ENCODE measurements around the gene LSM5.

The LSM5 gene

GRCh38 chr7:32536585-32536984 lies 46.4 kb upstream of the LSM5 start:
- Histone ChIP-seq H3K4me2 (ENCODE audit: low read depth, low read length, poor library complexity, severe bottlenecking) (no peak overlapping the region), H3K9me3 (ENCODE audit: insufficient read depth, low read length) (no peaks in the 10 kb centered on the region), H3K36me3 (ENCODE audit: low read length) (no peaks in the 10 kb centered on the region; the same call in 1 of the 2 replicates), H3K27me3 (ENCODE audit: low read length) (no peaks in the 10 kb centered on the region), H3K4me3 (ENCODE audit: insufficient read depth, low read length, poor library complexity, severe bottlenecking) (no peak overlapping the region), H3K9me2 (replicated peaks; ENCODE audit: insufficient read depth, low read length) (no peaks in the 10 kb centered on the region), H3K9ac (ENCODE audit: low read length) (no peak overlapping the region), H2AFZ (ENCODE audit: low read depth, low read length, severe bottlenecking) (no peak overlapping the region), H3F3A (ENCODE audit: insufficient read depth) (no peaks in the 10 kb centered on the region), H3K79me2 (ENCODE audit: insufficient read depth, low read length) (peaks cover 72% of the 10 kb centered on the region), H3K27ac (ENCODE audit: low read depth, low read length) (no peak overlapping the region), H4K20me1 (ENCODE audit: low read depth, low read length) (0 out of 2 replicates have a peak, but pooled peaks cover 7% of the 10 kb centered on the region)
- no peak for TF ChIP-seq EZH2phosphoT487 (conservative IDR thresholded peaks at IDR 0.05; ENCODE audit: low read length)
- TF ChIP-seq, protein P1, sequence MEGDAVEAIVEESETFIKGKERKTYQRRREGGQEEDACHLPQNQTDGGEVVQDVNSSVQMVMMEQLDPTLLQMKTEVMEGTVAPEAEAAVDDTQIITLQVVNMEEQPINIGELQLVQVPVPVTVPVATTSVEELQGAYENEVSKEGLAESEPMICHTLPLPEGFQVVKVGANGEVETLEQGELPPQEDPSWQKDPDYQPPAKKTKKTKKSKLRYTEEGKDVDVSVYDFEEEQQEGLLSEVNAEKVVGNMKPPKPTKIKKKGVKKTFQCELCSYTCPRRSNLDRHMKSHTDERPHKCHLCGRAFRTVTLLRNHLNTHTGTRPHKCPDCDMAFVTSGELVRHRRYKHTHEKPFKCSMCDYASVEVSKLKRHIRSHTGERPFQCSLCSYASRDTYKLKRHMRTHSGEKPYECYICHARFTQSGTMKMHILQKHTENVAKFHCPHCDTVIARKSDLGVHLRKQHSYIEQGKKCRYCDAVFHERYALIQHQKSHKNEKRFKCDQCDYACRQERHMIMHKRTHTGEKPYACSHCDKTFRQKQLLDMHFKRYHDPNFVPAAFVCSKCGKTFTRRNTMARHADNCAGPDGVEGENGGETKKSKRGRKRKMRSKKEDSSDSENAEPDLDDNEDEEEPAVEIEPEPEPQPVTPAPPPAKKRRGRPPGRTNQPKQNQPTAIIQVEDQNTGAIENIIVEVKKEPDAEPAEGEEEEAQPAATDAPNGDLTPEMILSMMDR (IDR thresholded peaks at IDR 0.05; ENCODE audit: insufficient read depth, low read length, poor library complexity, severe bottlenecking) = no peak

GRCh38 chr7:32536016-32536415 lies 45.8 kb upstream of the LSM5 start:
- Histone ChIP-seq H3K9me2 (replicated peaks; ENCODE audit: insufficient read depth, low read length) (no peaks in the 10 kb centered on the region), H3K9ac (ENCODE audit: low read length) (no peak overlapping the region), H3K4me2 (ENCODE audit: low read depth, low read length, poor library complexity, severe bottlenecking) (no peak overlapping the region), H3F3A (ENCODE audit: insufficient read depth) (no peaks in the 10 kb centered on the region), H2AFZ (ENCODE audit: low read depth, low read length, severe bottlenecking) (no peak overlapping the region), H3K79me2 (ENCODE audit: insufficient read depth, low read length) (peaks cover 74% of the 10 kb centered on the region), H3K9me3 (ENCODE audit: insufficient read depth, low read length) (no peaks in the 10 kb centered on the region), H3K36me3 (ENCODE audit: low read length) (no peaks in the 10 kb centered on the region; the same call in 1 of the 2 replicates), H3K27ac (ENCODE audit: low read depth, low read length) (no peak overlapping the region), H3K27me3 (ENCODE audit: low read length) (no peaks in the 10 kb centered on the region), H4K20me1 (ENCODE audit: low read depth, low read length) (0 out of 2 replicates have a peak, but pooled peaks cover 7% of the 10 kb centered on the region), H3K4me3 (ENCODE audit: insufficient read depth, low read length, poor library complexity, severe bottlenecking) (no peak overlapping the region)
- TF ChIP-seq EZH2phosphoT487 (conservative IDR thresholded peaks at IDR 0.05; ENCODE audit: low read length) = no peak
- TF ChIP-seq, protein P1 (IDR thresholded peaks at IDR 0.05; ENCODE audit: insufficient read depth, low read length, poor library complexity, severe bottlenecking) = no peak

- Histone ChIP-seq H3K9ac (ENCODE audit: low read length) (no peak overlapping the region), H3K4me2 (ENCODE audit: low read depth, low read length, poor library complexity, severe bottlenecking) (no peak overlapping the region), H3K36me3 (ENCODE audit: low read length) (no peaks in the 10 kb centered on the region; the same call in 1 of the 2 replicates), H3K27me3 (ENCODE audit: low read length) (no peaks in the 10 kb centered on the region), H3K4me3 (ENCODE audit: insufficient read depth, low read length, poor library complexity, severe bottlenecking) (no peak overlapping the region), H3K9me2 (replicated peaks; ENCODE audit: insufficient read depth, low read length) (no peaks in the 10 kb centered on the region), H3K9me3 (ENCODE audit: insufficient read depth, low read length) (no peaks in the 10 kb centered on the region), H3F3A (ENCODE audit: insufficient read depth) (no peaks in the 10 kb centered on the region), H4K20me1 (ENCODE audit: low read depth, low read length) (0 out of 2 replicates have a peak, but pooled peaks cover 3% of the 10 kb centered on the region), H3K79me2 (ENCODE audit: insufficient read depth, low read length) (peaks cover 73% of the 10 kb centered on the region), H3K27ac (ENCODE audit: low read depth, low read length) (no peak overlapping the region), H2AFZ (ENCODE audit: low read depth, low read length, severe bottlenecking) (no peak overlapping the region)
- no peak for TF ChIP-seq EZH2phosphoT487 (conservative IDR thresholded peaks at IDR 0.05; ENCODE audit: low read length)
- TF ChIP-seq, protein P1 (IDR thresholded peaks at IDR 0.05; ENCODE audit: insufficient read depth, low read length, poor library complexity, severe bottlenecking) = no peak
Observed at GRCh38 chr7:32535162-32535702, 45.1 kb upstream of the LSM5 start.

Data from SU-DHL-6 (cell line).